HepG2 (cell line): ENCODE measurements around the gene ADPGK. TPM values are rescaled to one million over a fixed set of nuclear protein-coding genes. Genes with fewer than 3 reads are reported as not detected.

Experiments
- ATAC-seq: fragments of 200-7000 bp; cut with Tn5 transposase; 3 replicates; pipeline ENCODE4 v1.9.1; 2020; ENCODE audit warnings: mild to moderate bottlenecking, moderate library complexity
- BruUV-seq: library from RNA; stranded (reverse); fragments of 400-500 nt; replicated peaks from 2 replicates; lab custom pipeline; 2021; lab: Mats Ljungman, UMichigan
- CTCF ChIA-PET: fragments of 300-600 bp; formaldehyde crosslinking; extraction: SDS; loops from one replicate; lab custom pipeline; 2021; ENCODE audit warnings: low total read pairs, inconsistent platforms, low intra/inter-chr PET ratio; lab: Yijun Ruan, JAX
- POLR2A ChIA-PET: fragments of 350-600 bp; sonication (Branson Sonifier 250); formaldehyde crosslinking; loops from one replicate; lab custom pipeline; 2020; ENCODE audit warnings: antibody characterized with exemption, inconsistent platforms; lab: Yijun Ruan, JAX
- DNase-seq: peaks from one replicate; pipeline ENCODE4 v3.0.0-alpha.2; 2015; ENCODE audit warnings: low spot score
- FAIRE-seq: peaks from 3 replicates; lab custom pipeline; 2011; peaks lifted over from hg19 to GRCh38; lab: Jason Lieb, UNC
- H2AFZ ChIP-seq: one replicate; pipeline ENCODE4 v1.6.1; 2011; ENCODE audit warnings: low read length, inconsistent platforms
- H3K27ac ChIP-seq: fragments of 300-600 bp; 3 replicates; pipeline ENCODE4 v1.8.0; 2011; ENCODE audit warnings: mixed run types, mild to moderate bottlenecking, mixed read lengths, low read length, inconsistent platforms; ENCODE audit not compliant: insufficient read depth; ENCODE audit errors: extremely low read length
- H3K27me3 ChIP-seq, 2 experiments: fragments of 200-600 bp in 1 of 2; 2 replicates in 1 of 2; 3 replicates in 1 of 2; pipeline versions ENCODE4 v1.6.0 to v1.8.0; 2011; ENCODE audit warnings: low read length in 2 of 2, mild to moderate bottlenecking in 2 of 2, moderate library complexity in 2 of 2, inconsistent platforms in 1 of 2; ENCODE audit not compliant: insufficient read depth in 2 of 2, control insufficient read depth in 1 of 2
- H3K36me3 ChIP-seq, 2 experiments: fragments of 200-600 bp in 1 of 2; replicated peaks in 1 of 2; 2 replicates in 1 of 2; 3 replicates in 1 of 2; pipeline versions ENCODE4 v1.5.1 to v1.8.0; 2011; ENCODE audit warnings: low read length in 2 of 2, inconsistent platforms in 1 of 2; ENCODE audit not compliant: insufficient read depth in 2 of 2, control insufficient read depth in 1 of 2
- H3K4me1 ChIP-seq: 2 replicates; pipeline ENCODE4 v1.5.1; 2012; ENCODE audit warnings: low read length, inconsistent platforms; ENCODE audit not compliant: insufficient read depth
- H3K4me2 ChIP-seq: 2 replicates; pipeline ENCODE4 v1.6.0; 2011; ENCODE audit warnings: low read depth, low read length, inconsistent platforms
- H3K4me3 ChIP-seq, 3 experiments: fragments of 200-600 bp in 1 of 3; sonication (generic), shearing (Covaris generic) in 1 of 3; replicated peaks in 1 of 3; 2 replicates each; pipeline ENCODE4 v1.5.1; 2011 to 2016; ENCODE audit warnings: low read length in 3 of 3, inconsistent platforms in 2 of 3, low read depth in 2 of 3, mild to moderate bottlenecking in 2 of 3, control low read depth in 1 of 3, mixed read lengths in 1 of 3; ENCODE audit not compliant: insufficient read depth in 1 of 3
- H3K79me2 ChIP-seq: one replicate; pipeline ENCODE4 v1.6.1; 2011; ENCODE audit warnings: low read length, inconsistent platforms; ENCODE audit not compliant: insufficient read depth
- H3K9ac ChIP-seq: 2 replicates; pipeline ENCODE4 v1.6.0; 2011; ENCODE audit warnings: mild to moderate bottlenecking, low read depth, low read length, inconsistent platforms; ENCODE audit not compliant: insufficient read depth
- H3K9me3 ChIP-seq: 2 replicates; pipeline ENCODE4 v1.5.1; 2012; ENCODE audit warnings: mild to moderate bottlenecking, low read length
- H4K20me1 ChIP-seq: 2 replicates; pipeline ENCODE4 v1.6.0; 2011; ENCODE audit warnings: inconsistent platforms, mild to moderate bottlenecking, low read length, moderate library complexity; ENCODE audit not compliant: insufficient read depth
- CREB1 ChIP-seq, 2 experiments: fragments of 450-650 bp in 1 of 2; IDR thresholded peaks; 2 replicates each; pipeline ENCODE4 v1.6.1; 2016 to 2017; ENCODE audit warnings: control low read depth in 1 of 2, mild to moderate bottlenecking in 1 of 2, missing compliant biosample characterization in 1 of 2, missing genetic modification characterization in 1 of 2
- FOSL1 ChIP-seq: sonication (generic); formaldehyde crosslinking; IDR thresholded peaks from 2 replicates; pipeline ENCODE4 v1.9.0; 2021; ENCODE audit warnings: missing genetic modification reagents, borderline replicate concordance
- FOXK2 ChIP-seq: fragments of 450-650 bp; IDR thresholded peaks from 2 replicates; pipeline ENCODE4 v1.6.1; 2016
- RFX1 ChIP-seq: fragments of 450-650 bp; IDR thresholded peaks from 2 replicates; pipeline ENCODE4 v1.6.1; 2017
- ZFP36 ChIP-seq: fragments of 150-350 bp; IDR thresholded peaks from 2 replicates; pipeline ENCODE4 v1.6.1; 2018; ENCODE audit warnings: borderline replicate concordance, low read length, low read depth; ENCODE audit not compliant: partially characterized antibody
- ZNF253 ChIP-seq: sonication (generic); formaldehyde crosslinking; IDR thresholded peaks from 2 replicates; pipeline ENCODE4 v1.8.0; 2022; ENCODE audit warnings: mild to moderate bottlenecking, missing genetic modification reagents, borderline replicate concordance
- ZNF350 ChIP-seq: sonication (generic); formaldehyde crosslinking; IDR thresholded peaks from 2 replicates; pipeline ENCODE4 v1.4.0; 2020; ENCODE audit warnings: mild to moderate bottlenecking, low read depth, missing genetic modification reagents, borderline replicate concordance
- ZNF431 ChIP-seq: sonication (generic); formaldehyde crosslinking; IDR thresholded peaks from 2 replicates; pipeline ENCODE4 v1.9.0; 2022; ENCODE audit warnings: missing genetic modification reagents, low read depth, mild to moderate bottlenecking, borderline replicate concordance
- ZNF432 ChIP-seq: sonication (generic); formaldehyde crosslinking; IDR thresholded peaks from 2 replicates; pipeline ENCODE4 v1.5.0; 2020; ENCODE audit warnings: missing genetic modification reagents, mild to moderate bottlenecking, borderline replicate concordance
- WGBS: methylation state at CpG from one replicate; pipeline ENCODE4 v1.1.6; 2017; ENCODE audit warnings: low lambda C conversion rate; 5-methylcytosine and 5-hydroxymethylcytosine counted together
- in situ Hi-C: cut with HindIII; loops from 2 replicates; pipeline ENCODE4 v1.10.0; 2017; ENCODE audit warnings: low pct_unique_long_range_greater_than_20kb; ENCODE audit not compliant: extremely low pct_ligation_motif_present
- intact Hi-C: fragments of 100-400 bp; cut with micrococcal nuclease; formaldehyde crosslinking; loops from one replicate; pipeline ENCODE4 v1.10.0; 2022; ENCODE audit not compliant: unreplicated experiment
- polyA plus RNA-seq, 8 experiments: library from polyadenylated mRNA; depleted of rRNA in 3 of 8; stranded (reverse) in 7 of 8; unstranded in 1 of 8; fragments of >200 nt; fragmentation: Illumina TruSeq in 4 of 8; extraction: Trizol in 4 of 8; gene quantifications; 2 replicates each; pipeline versions ENCODE4 v1.2.1 to v1.2.3, GENCODE V29; 2011 to 2016; ENCODE audit warnings: low read depth in 4 of 8, missing spikeins in 1 of 8, mixed read lengths in 1 of 8; ENCODE audit not compliant: insufficient read depth in 1 of 8
- total RNA-seq, 5 experiments: library from RNA; depleted of rRNA; stranded (reverse); fragments of >200 nt; fragmentation: Illumina TruSeq; extraction: Trizol; gene quantifications; 2 replicates each; pipeline ENCODE4 v1.2.3, GENCODE V29; 2016; ENCODE audit warnings: low read depth in 1 of 5
- TF ChIP-seq, protein P1 (sequence below): sonication (generic); formaldehyde crosslinking; IDR thresholded peaks from 2 replicates; pipeline ENCODE4 v1.5.0; 2020; ENCODE audit warnings: missing genetic modification reagents
- TF ChIP-seq, protein P2 (sequence below): IDR thresholded peaks from 2 replicates; pipeline ENCODE4 v1.6.1; 2016; ENCODE audit warnings: mild to moderate bottlenecking, missing biosample characterization, missing genetic modification reagents

The ADPGK gene
- total and polyA plus RNA-seq, 2 of the 13 experiments (the other 11 are each of a cell fraction or from before 2014, with no cell fraction given): 61.6 to 67.5 TPM

DNA sequence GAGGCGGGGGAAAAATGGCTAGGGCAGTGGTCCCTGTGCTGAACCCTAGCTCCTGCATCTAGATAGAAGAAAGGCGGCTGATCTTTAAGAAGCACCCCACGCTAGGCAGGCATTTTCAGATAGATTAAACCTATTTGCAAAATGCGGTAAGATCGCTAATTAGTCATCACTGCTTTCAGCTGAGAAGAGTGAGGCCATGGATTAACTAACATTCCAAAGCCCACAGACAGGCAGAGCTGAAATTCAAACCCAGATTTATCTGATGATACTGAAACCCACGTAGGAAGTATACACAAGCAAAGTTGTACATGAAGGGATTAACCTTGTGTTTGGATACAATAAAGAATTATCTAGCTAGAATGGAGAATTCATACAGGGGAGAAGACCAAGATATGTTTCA lies 4.8 kb downstream of the ADPGK start:
- 96% methylated on average over 6 of the region's 6 CpGs for WGBS
- H3K27ac ChIP-seq: no peak overlapping the region
- no peak for ATAC-seq
- H3K36me3 ChIP-seq: peaks cover 11 to 21% of the 10 kb centered on the region in 2 experiments; a peak in 4 of 5 replicates
- H3K79me2 ChIP-seq: peaks cover 38% of the 10 kb centered on the region
- DNase-seq: no peak
- H3K9ac ChIP-seq: no peak overlapping the region
- no peaks in the 10 kb centered on the region; a peak in 1 of 5 replicates for H3K27me3 ChIP-seq
- in situ Hi-C loops (no loop called here), intact Hi-C loops (no loop called here)
- H3K9me3 ChIP-seq: no peaks in the 10 kb centered on the region
- no peak overlapping the region for H3K4me3 ChIP-seq
- no TSS peak for BruUV-seq
- no peak for TF ChIP-seq FOSL1 (CRISPR knock-in tag)
- TF ChIP-seq ZFP36: no peak
- TF ChIP-seq CREB1 (IDR thresholded peaks at IDR 0.05): no peak
- no peak for TF ChIP-seq CREB1 (CRISPR knock-in tag; IDR thresholded peaks at IDR 0.05)
- TF ChIP-seq FOXK2: no peak
- TF ChIP-seq ZNF431 (CRISPR knock-in tag): no peak
- no peak for TF ChIP-seq RFX1
- TF ChIP-seq, protein P1, sequence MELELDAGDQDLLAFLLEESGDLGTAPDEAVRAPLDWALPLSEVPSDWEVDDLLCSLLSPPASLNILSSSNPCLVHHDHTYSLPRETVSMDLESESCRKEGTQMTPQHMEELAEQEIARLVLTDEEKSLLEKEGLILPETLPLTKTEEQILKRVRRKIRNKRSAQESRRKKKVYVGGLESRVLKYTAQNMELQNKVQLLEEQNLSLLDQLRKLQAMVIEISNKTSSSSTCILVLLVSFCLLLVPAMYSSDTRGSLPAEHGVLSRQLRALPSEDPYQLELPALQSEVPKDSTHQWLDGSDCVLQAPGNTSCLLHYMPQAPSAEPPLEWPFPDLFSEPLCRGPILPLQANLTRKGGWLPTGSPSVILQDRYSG: no peak
- TF ChIP-seq ZNF253 (CRISPR knock-in tag): no peak
- TF ChIP-seq ZNF432 (CRISPR knock-in tag): no peak
- TF ChIP-seq, protein P2, sequence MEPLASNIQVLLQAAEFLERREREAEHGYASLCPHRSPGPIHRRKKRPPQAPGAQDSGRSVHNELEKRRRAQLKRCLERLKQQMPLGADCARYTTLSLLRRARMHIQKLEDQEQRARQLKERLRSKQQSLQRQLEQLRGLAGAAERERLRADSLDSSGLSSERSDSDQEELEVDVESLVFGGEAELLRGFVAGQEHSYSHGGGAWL: no peak
- no peak for TF ChIP-seq ZNF350 (CRISPR knock-in tag)
- POLR2A ChIA-PET: no interaction called here
- no peak overlapping the region for H3K4me2 ChIP-seq
- no peak overlapping the region for H2AFZ ChIP-seq
- FAIRE-seq: no peak
- H4K20me1 ChIP-seq: no peaks in the 10 kb centered on the region; the same call in 1 of the 2 replicates
- CTCF ChIA-PET: no interaction called here
- H3K4me1 ChIP-seq: peaks cover 18% of the 10 kb centered on the region
